ENCODE results near the gene SUCO.

DNA sequence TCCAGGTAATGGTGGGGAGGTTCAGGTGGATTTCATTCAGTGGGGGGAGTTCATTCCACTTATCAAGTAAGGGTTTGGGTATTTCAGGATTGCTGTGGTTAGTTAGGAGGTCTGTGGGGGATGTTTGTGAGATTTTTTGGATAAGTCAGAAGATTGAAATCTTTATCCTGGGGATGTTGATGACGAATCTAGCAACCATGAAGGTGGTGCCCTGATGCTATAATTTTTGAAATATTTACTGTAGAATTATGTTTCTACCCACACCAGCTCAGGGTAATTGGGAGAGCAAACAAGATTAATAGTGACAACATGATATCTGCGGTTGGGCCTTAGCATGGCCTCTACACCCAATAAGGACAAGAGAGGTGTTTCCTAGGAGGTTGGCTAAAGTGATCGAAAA lies 28.3 kb downstream of the SUCO start:
- TF ChIP-seq, protein P1, sequence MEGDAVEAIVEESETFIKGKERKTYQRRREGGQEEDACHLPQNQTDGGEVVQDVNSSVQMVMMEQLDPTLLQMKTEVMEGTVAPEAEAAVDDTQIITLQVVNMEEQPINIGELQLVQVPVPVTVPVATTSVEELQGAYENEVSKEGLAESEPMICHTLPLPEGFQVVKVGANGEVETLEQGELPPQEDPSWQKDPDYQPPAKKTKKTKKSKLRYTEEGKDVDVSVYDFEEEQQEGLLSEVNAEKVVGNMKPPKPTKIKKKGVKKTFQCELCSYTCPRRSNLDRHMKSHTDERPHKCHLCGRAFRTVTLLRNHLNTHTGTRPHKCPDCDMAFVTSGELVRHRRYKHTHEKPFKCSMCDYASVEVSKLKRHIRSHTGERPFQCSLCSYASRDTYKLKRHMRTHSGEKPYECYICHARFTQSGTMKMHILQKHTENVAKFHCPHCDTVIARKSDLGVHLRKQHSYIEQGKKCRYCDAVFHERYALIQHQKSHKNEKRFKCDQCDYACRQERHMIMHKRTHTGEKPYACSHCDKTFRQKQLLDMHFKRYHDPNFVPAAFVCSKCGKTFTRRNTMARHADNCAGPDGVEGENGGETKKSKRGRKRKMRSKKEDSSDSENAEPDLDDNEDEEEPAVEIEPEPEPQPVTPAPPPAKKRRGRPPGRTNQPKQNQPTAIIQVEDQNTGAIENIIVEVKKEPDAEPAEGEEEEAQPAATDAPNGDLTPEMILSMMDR (IDR thresholded peaks at IDR 0.05) = no peak
- TF ChIP-seq POLR2AphosphoS5 (IDR thresholded peaks at IDR 0.05; ENCODE audit: insufficient read depth in 1 of 2, low read depth in 1 of 2) (no peak), POLR2A (IDR thresholded peaks at IDR 0.05) (no peak)

Measured in vagina (tissue), 2 donors.